Subcutaneous abdominal adipose tissue (tissue), 5 donors: ENCODE results near the gene DIP2C.

Source experiments
- H3K27ac ChIP-seq: one replicate; pipeline ENCODE4 v1.7.0; 2013; ENCODE audit warnings: low read depth, mild to moderate bottlenecking, inconsistent platforms, low read length, moderate library complexity
- H3K27me3 ChIP-seq, 5 donors: one replicate each; pipeline ENCODE4 v1.7.0; 2013; ENCODE audit warnings: low read length in 5 of 5, inconsistent platforms in 1 of 5; ENCODE audit not compliant: control insufficient read depth in 5 of 5, insufficient read depth in 4 of 5
- H3K36me3 ChIP-seq, 5 donors: one replicate each; pipeline ENCODE4 v1.7.0; 2013; ENCODE audit warnings: low read length in 5 of 5; ENCODE audit not compliant: control insufficient read depth in 5 of 5, insufficient read depth in 5 of 5
- H3K4me1 ChIP-seq, 5 donors: one replicate each; pipeline ENCODE4 v1.7.0; 2013; ENCODE audit warnings: low read length in 5 of 5, mild to moderate bottlenecking in 3 of 5, moderate library complexity in 1 of 5; ENCODE audit not compliant: control insufficient read depth in 5 of 5, insufficient read depth in 5 of 5
- H3K4me3 ChIP-seq, 5 donors: one replicate each; pipeline ENCODE4 v1.7.0; 2013; ENCODE audit warnings: low read length in 5 of 5, low read depth in 1 of 5
- H3K9ac ChIP-seq, 5 donors: one replicate each; pipeline ENCODE4 v1.7.0; 2013; ENCODE audit warnings: low read length in 5 of 5, mild to moderate bottlenecking in 4 of 5, moderate library complexity in 3 of 5
- H3K9me3 ChIP-seq, 5 donors: one replicate each; pipeline ENCODE4 v1.7.0; 2013; ENCODE audit warnings: low read length in 5 of 5; ENCODE audit not compliant: control insufficient read depth in 5 of 5
- donor health status: healthy.
- donor health status: healthy.
- donor health status: healthy.
- donor health status: healthy.
- donor health status: healthy.

The DIP2C gene

DNA sequence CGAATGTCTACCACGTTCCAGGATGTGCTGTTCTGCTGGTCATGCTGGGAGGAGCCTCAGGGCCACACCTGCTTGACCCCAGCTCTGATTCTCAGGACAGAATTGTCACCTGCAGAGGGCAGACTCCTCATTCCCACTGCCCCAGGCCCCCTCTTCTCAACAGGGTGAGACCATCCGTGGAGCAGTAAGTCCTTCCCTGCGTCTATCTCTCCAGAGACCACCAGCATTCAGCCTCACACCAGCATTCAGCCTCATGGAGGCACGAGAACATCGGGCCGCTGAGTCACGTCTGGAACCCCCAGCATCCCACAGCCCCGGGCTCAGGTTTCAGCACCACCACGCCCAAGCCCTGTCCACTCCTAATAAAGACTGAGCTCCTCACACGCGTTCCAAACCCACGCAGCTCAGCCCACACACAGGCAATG, 273.4 kb downstream of the DIP2C start:
- Histone ChIP-seq H3K27ac (no peak overlapping the region), H3K4me1 (peaks cover 0 to 2% (median 0%) of the 10 kb centered on the region in 5 donors), H3K9me3 (no peaks in the 10 kb centered on the region), H3K4me3 (no peak overlapping the region), H3K27me3 (no peaks in the 10 kb centered on the region), H3K9ac (no peak overlapping the region), H3K36me3 (peaks cover 4 to 63% (median 49%) of the 10 kb centered on the region in 5 donors)

DNA sequence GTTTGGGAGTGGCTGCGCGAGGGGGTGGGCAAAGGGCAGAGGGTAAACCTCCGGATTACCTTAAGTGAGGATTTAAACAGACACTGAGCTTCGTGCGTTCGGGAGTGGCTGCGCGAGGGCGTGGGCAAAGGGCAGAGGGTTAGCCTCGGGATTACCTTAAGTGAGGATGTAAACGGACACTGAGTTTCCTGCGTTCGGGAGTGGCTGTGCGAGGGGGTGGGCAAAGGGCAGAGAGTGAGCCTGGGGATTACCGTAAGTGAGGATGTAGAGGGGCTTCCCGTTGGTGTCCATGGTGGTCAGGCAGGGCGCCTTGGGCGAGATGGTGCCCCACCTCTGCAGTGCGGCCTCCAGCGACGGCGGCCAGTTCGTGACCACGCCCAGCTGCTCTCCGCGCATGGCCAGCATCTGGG, 275.8 kb downstream of the DIP2C start:
- no peak overlapping the region for H3K9ac ChIP-seq
- H3K27me3 ChIP-seq, result no peaks in the 10 kb centered on the region
- H3K9me3 ChIP-seq, result no peaks in the 10 kb centered on the region
- no peak overlapping the region for H3K4me3 ChIP-seq
- H3K36me3 ChIP-seq, result peaks cover 9 to 54% (median 41%) of the 10 kb centered on the region in 5 donors
- H3K4me1 ChIP-seq, result peaks cover 0 to 2% (median 0%) of the 10 kb centered on the region in 5 donors
- H3K27ac ChIP-seq, result no peak overlapping the region

- Histone ChIP-seq H3K9me3 (no peaks in the 10 kb centered on the region), H3K4me1 (peaks cover 0 to 2% (median 0%) of the 10 kb centered on the region in 5 donors), H3K9ac (no peak overlapping the region), H3K27ac (no peak overlapping the region), H3K4me3 (no peak overlapping the region), H3K36me3 (peaks cover 13 to 55% (median 50%) of the 10 kb centered on the region in 5 donors), H3K27me3 (no peaks in the 10 kb centered on the region)
These were observed 277.4 kb downstream of the DIP2C start for GRCh38 chr10:412109-412508.

DNA sequence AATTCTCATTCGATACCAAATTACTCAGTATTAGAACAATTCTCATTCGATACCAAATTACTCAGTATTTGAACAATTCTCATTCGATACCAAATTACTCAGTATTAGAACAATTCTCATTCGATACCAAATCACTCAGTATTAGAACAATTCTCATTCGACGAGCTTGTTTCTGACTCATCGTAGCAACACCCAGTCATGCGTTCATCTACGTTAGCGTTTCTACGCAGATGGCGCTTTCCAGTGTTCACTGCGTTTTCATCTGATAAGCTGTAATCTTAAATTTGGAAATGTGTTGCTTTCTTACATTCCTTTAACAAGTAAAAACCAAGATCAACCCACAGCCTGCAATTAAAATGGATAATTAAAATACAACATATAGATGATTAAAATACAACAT, 277.9 kb downstream of the DIP2C start:
- Histone ChIP-seq H3K9ac (no peak overlapping the region), H3K9me3 (no peaks in the 10 kb centered on the region), H3K4me3 (no peak overlapping the region), H3K27me3 (no peaks in the 10 kb centered on the region), H3K27ac (no peak overlapping the region), H3K4me1 (peaks cover 0 to 2% (median 0%) of the 10 kb centered on the region in 5 donors), H3K36me3 (peaks cover 13 to 60% (median 54%) of the 10 kb centered on the region in 5 donors)

- Histone ChIP-seq H3K9ac (no peak overlapping the region), H3K27ac (no peak overlapping the region), H3K27me3 (no peaks in the 10 kb centered on the region), H3K4me3 (no peak overlapping the region), H3K9me3 (no peaks in the 10 kb centered on the region), H3K36me3 (peaks cover 16 to 58% (median 48%) of the 10 kb centered on the region in 5 donors), H3K4me1 (peaks cover 0 to 2% (median 0%) of the 10 kb centered on the region in 5 donors)
These were observed 279.9 kb downstream of the DIP2C start for GRCh38 chr10:409408-410040.

GRCh38 chr10:408236-408635, 281.2 kb downstream of the DIP2C start:
- no peaks in the 10 kb centered on the region for H3K27me3 ChIP-seq
- peaks cover 15 to 52% (median 41%) of the 10 kb centered on the region in 5 donors for H3K36me3 ChIP-seq
- H3K27ac ChIP-seq, result no peak overlapping the region
- H3K4me3 ChIP-seq, result no peak overlapping the region
- peaks cover 0 to 2% (median 0%) of the 10 kb centered on the region in 5 donors for H3K4me1 ChIP-seq
- H3K9me3 ChIP-seq, result no peaks in the 10 kb centered on the region
- H3K9ac ChIP-seq, result no peak overlapping the region

DNA sequence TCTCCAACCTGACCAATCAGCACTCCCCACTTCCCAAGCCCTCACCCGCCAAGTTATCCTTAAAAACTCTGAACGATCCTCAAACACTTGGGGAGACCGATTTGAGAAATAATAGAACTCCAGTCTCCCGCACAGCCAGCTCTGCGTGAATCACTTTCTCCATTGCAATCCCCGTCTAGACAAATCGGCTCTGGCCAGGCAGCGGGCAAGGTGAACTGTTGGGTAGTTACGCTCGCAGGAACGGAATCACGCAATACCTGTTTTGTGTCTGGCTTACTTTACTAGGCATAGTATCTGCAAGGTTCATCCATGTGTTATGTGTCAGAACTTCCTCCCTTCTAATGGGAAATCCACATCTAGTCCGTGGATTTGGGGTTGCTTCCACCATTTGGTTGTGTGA, 282.5 kb downstream of the DIP2C start:
- H3K27me3 ChIP-seq, result no peaks in the 10 kb centered on the region

GRCh38 chr10:405648-406047, 283.8 kb downstream of the DIP2C start:
- no peaks in the 10 kb centered on the region for H3K27me3 ChIP-seq
- no peak overlapping the region for H3K9ac ChIP-seq
- H3K36me3 ChIP-seq, result peaks cover 17 to 45% (median 37%) of the 10 kb centered on the region in 5 donors
- no peak overlapping the region for H3K27ac ChIP-seq
- H3K9me3 ChIP-seq, result no peaks in the 10 kb centered on the region
- H3K4me1 ChIP-seq, result no peaks in the 10 kb centered on the region
- H3K4me3 ChIP-seq, result no peak overlapping the region

More for the DNA sequence above, 282.5 kb downstream of the DIP2C start:
- no peak overlapping the region for H3K27ac ChIP-seq
- no peak overlapping the region for H3K4me3 ChIP-seq
- peaks cover 12 to 51% (median 40%) of the 10 kb centered on the region in 5 donors for H3K36me3 ChIP-seq
- H3K4me1 ChIP-seq, result peaks cover 0 to 2% (median 0%) of the 10 kb centered on the region in 5 donors
- no peaks in the 10 kb centered on the region for H3K9me3 ChIP-seq
- no peak overlapping the region for H3K9ac ChIP-seq

GRCh38 chr10:404991-405390, 284.5 kb downstream of the DIP2C start:
- Histone ChIP-seq H3K9ac (no peak overlapping the region), H3K36me3 (peaks cover 18 to 46% (median 33%) of the 10 kb centered on the region in 5 donors), H3K4me3 (no peak overlapping the region), H3K4me1 (no peaks in the 10 kb centered on the region), H3K27me3 (no peaks in the 10 kb centered on the region), H3K9me3 (no peaks in the 10 kb centered on the region), H3K27ac (no peak overlapping the region)

DNA sequence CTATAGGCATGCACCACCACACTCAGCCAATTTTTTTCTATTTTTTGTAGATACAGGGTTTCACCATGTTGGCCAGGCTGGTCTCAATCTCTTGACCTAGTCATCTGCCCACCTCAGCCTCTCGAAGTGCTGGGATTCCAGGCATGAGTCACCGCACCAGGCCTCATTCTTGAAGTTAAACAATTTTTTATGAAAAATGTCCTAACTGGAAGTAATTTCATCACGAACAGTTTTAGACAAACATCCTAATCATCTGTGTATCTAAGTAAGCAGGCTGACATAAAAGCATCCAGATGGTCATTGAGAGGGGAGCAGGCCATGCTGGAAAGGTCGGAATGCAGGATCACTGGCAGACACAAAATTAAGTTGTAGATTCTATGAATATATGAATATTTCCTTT, 285.1 kb downstream of the DIP2C start:
- Histone ChIP-seq H3K4me3 (no peak overlapping the region), H3K9ac (no peak overlapping the region), H3K4me1 (no peaks in the 10 kb centered on the region), H3K27ac (no peak overlapping the region), H3K27me3 (no peaks in the 10 kb centered on the region), H3K36me3 (peaks cover 18 to 49% (median 37%) of the 10 kb centered on the region in 5 donors), H3K9me3 (no peaks in the 10 kb centered on the region)
